ENCODE results near the gene CASK.
A peak's percentile ranks its signal among the peaks of the same experiment; 100 is the strongest.

Gene CASK

DNA sequence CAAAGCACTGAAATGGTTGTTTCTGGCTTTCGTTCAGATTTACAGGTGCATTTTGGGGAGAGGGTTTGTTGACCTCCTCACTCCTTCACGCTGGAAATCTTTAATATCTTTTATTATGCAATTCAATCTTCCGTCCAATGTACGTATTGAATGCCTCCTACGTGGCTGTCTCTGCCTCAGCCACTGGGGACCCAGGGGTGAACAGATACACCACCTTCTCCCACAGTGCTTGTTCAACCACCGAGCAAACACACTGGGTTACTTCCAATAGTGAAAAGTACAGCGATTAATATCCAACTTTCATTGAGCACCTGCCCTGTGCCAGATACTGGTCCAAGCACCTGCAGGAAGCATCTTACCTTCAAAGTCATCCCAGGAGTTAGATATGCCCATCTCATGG lies 424.2 kb downstream of the CASK start:
- DNase-seq = no peak

DNA sequence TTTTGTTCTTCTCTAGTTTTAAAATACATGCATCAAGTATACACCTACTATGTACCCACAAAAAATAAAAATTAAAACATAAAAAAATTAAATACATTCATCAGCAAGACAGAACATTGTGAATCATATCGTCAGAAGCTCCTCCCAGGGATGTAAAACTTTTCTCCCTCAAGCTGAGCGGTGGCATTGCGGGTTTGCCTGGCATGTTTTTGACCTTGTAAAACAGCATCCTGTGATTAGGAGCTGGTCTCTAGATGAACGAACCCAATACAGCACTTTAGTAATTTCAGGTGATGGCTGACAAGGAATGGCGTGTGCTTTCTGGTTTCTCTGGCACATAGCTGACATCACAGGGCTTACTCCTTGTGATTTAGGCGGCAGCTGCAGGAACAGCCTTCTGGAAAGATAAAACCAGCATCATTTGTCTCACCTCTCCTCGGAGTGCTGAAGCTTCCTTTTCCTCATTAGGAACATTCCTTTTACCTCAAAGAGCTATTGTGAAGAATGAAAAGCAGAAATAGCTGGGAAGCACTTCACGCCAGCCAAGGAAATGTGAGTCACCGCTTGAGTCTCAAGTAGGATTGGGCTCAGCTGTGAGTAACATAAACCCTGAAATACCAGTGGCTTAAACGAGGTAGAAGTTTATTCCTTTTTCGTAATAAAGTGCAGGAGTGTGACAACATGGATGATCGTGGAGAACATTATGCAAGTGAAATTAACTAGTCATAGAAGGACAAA lies 431.9 kb downstream of the CASK start:
- no peak for DNase-seq

GRCh38 chrX:41490446-41490845 lies 432.9 kb downstream of the CASK start:
- DNase-seq = no peak

DNA sequence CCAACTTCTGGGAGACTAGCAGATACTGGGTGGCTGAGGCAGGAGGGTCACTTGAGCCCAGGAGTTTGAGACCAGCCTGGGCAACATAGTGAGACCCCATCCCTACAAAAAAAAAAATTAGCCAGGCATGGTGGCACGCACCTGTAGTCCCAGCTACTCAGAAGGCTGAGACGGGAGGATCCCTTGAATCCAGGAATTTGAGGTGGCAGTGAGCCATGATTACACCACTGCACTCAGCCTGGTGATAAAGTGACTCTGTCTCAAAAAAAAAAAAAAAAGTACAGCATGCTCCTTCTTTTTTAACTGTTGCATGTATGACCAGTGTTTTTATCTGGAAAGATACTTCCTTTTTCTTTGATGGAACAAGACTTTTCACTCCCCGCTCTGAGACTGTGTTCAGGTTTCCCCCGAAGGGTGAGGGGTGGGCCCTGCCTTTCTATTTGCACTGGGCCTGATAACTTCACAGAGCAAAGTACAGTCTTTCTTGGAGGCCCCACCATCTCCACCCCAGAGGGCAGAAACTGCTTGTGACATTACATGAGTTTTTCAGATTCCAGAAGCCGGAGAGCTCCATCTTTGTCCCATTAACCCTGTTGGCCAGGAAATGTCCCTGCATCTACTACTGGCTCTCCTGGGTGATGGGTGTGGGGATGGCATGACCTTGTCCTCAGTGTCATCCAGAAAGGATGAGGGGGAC lies 441.1 kb downstream of the CASK start:
- DNase-seq = no peak

DNA sequence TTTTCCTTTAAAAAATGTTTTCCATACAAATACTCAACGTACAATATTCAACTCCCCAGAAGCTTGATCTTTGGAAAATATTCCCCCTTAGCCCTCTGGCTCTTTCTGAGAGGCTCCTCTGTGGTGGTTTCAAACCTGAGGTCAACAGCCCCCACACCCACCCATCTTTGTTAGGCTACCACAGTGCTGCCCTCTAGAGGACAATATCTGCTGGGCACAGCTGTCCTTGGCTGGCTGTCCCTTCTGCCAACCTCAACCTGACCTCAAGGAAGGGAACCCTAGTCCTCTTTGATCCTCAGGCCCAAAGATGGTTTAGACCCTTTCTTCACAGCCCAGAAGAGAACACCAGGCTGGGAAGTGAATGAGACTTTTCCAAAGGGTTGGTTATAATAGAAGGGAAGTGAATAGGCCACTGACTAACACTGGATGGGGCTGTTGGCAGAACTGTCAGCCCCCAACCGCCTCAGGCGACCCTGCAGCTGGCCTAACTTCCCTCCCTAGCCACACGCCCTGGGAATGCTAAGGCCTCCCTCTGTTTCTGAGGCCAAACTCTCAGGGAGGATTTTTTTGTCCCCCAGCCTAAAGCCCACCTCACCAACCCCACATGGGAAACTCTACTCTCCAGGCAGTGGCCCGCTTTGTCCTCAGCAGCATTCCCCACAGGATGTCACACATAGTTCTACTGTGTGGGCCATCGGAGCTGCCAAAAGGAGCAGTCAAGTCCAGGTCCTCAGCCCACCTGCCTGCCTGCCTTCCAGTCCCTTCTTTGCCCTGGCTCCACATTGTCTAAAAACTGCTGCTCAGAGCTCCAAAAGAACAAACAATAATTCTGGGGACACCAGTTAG lies 441.9 kb downstream of the CASK start:
- DNase-seq = peak; percentile 1 to 11

DNA sequence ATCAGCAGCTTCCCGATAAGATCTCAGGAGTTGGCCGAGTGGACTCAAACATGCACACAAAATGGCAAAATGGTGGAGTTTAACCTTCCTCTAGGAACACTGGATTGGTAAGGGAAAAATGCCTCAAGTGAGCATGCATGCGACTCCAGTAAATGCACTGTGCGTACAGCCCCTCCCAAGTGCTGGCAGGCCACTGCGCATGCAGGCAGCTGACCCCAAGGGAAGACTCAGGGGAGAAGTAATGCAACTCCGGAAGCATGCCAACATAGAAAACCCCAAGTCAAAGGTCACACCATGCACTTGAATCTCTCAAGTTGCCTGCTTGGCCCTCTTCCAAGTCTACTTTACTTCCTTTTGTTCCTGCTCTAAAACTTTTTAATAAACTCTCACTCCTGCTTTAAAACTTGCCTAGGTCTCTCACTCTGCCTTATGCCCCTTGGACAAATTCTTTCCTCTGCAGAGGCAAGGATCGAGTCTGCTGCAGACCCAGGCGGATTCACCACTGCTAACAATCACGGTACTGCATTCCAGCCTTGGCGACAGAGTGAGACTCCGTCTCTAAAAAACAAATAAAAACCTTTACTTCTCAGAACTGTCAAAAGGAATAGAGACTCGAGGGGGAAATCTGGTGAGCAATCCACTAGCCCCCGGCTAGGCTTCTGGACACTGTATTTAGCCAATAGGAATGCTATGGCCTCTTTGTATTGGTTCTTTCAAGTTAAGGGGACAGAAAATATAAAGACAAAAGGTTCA lies 442.7 kb downstream of the CASK start:
- DNase-seq = no peak

GRCh38 chrX:41478381-41478911 lies 444.9 kb downstream of the CASK start:
- no peak for DNase-seq

DNA sequence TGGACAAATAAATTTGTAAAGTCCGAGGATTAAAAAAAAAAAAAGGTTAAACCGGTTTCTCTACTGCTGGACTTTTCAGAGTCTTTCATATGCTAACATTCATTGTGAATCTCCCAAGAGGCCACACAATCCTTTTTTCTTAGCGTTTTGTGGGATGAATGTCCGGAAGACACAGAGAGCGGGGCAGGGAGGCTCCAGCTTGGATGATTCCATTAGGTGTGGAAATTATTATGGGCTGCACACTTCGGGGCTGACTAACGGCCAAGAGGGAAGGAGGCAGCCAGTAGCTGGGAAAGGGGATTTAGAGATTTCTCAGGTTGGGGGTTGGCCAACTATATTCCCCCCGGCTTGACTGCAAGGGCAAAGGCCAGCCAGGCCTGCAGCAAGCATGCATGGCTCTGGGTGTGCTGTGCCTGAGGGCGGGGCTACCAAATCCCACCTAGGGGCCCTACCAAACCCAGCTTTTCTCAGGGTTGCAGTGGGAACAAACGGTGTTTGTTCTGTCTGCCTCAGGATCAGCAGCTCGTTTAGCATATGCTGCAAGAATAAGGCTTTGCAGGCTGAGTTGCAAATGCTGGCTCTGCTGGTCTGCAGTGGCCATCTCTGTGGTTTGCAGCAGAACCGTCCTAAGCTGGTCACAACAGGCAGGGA lies 447.6 kb downstream of the CASK start:
- DNase-seq = no peak

GRCh38 chrX:41475191-41475590 lies 448.2 kb downstream of the CASK start:
- no peak for DNase-seq

- no peak for DNase-seq
These were observed 448.6 kb downstream of the CASK start for GRCh38 chrX:41474726-41475100.

DNA sequence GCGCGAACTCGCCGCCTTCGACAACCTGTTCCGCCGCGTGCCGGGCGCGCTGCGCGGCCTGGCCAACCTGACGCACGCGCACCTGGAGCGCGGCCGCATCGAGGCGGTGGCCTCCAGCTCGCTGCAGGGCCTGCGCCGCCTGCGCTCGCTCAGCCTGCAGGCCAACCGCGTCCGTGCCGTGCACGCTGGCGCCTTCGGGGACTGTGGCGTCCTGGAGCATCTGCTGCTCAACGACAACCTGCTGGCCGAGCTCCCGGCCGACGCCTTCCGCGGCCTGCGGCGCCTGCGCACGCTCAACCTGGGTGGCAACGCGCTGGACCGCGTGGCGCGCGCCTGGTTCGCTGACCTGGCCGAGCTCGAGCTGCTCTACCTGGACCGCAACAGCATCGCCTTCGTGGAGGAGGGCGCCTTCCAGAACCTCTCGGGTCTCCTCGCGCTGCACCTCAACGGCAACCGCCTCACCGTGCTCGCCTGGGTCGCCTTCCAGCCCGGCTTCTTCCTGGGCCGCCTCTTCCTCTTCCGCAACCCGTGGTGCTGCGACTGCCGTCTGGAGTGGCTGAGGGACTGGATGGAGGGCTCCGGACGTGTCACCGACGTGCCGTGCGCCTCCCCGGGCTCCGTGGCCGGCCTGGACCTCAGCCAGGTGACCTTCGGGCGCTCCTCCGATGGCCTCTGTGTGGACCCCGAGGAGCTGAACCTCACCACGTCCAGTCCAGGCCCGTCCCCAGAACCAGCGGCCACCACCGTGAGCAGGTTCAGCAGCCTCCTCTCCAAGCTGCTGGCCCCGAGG lies 449.2 kb downstream of the CASK start:
- DNase-seq = no peak

DNA sequence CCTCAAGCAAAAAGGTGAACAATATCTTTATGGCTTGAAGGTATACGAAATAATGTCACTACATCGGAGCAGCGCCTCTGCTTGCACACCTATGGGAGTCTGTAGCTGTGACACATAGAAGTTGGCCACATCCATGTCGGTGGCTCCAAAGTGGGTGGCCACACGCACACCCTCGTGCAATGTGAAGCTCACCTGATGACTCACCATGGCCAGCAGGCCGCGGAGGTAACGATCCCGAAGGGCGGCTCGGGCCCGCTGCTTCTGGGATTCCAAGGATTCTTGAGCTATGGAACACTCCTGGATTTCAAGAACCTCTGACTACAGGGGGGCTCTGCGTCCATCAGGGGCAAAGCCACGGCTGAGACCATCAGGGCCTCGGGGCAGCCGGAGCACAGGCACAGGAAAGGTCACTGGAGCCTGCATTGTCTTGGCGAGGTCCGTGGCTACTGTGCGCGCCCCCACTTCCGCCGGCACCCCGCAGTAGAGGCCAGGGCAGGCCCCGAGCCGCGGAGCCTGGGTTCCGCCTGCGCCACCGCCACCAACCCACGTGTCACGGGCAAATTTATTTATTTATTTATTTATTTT lies 451.0 kb downstream of the CASK start:
- DNase-seq = no peak

GRCh38 chrX:41471786-41472185 lies 451.6 kb downstream of the CASK start:
- DNase-seq = no peak

GRCh38 chrX:41470706-41471105 lies 452.6 kb downstream of the CASK start:
- no peak for DNase-seq

DNA sequence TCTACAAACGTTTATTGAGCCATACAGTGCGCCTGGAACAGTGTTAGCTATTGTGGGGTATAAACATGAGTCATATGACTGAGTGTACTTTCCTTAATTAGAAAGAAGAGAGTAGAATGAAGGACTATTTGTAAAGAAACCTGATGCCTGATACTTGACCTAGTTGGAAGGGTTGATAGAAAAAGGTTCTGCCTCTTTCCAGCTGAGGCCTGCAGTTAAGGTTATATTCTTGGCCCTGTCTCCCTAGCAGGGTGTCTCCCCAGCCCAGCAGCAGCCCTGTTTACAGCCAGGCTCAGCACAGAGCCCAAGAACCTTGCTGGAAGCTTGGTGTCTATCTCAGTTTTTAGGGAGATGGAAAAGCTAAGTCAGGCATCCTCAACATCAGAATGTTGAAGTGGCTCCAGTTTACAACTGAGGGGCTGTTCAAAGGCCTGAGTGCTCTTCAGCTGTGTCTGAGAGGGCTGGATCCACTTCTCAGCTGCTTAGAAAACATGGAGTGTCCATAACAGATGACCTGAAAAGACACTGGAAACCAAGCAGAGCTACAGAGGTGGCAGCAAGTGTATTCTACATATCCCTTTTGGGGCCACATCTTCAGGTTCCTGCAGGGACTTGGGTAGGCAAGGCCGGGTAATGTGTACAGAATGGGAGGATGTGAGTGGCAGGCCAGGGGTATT lies 454.6 kb downstream of the CASK start:
- DNase-seq = no peak

All from activated CD4-positive, alpha-beta T cell treated with anti-CD3 and anti-CD28 coated beads, Interleukin-2, amount 50 U/mL, for 48 hours (primary cell).